ENCODE measurements around the gene ETV3. TPM values are rescaled to one million over a fixed set of nuclear protein-coding genes. Genes with fewer than 3 reads are reported as not detected.

ETV3 gene
- total RNA-seq, 2 experiments from 2014 or later = 115 to 117 TPM

DNA sequence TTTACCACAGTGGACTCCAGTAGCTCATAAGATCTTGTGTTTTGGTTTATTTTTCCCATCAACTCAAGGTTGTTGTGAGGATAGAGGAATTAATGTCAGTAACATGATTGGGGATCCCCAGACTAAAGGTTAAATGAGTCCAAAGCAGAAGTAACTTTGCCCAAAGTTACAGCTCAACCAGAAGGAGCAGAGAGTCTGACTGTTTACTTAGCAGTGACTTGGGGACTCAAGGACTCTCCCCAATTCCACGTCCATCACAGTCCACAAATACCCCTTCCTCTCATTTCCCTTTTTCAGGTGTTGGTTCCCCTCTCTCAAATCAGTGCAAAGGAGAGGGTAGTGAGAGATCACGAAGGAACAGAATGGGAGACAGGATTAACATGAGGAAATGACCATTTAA is 4.0 kb upstream of the ETV3 start:
- POLR2A ChIA-PET = no interaction called here

DNA sequence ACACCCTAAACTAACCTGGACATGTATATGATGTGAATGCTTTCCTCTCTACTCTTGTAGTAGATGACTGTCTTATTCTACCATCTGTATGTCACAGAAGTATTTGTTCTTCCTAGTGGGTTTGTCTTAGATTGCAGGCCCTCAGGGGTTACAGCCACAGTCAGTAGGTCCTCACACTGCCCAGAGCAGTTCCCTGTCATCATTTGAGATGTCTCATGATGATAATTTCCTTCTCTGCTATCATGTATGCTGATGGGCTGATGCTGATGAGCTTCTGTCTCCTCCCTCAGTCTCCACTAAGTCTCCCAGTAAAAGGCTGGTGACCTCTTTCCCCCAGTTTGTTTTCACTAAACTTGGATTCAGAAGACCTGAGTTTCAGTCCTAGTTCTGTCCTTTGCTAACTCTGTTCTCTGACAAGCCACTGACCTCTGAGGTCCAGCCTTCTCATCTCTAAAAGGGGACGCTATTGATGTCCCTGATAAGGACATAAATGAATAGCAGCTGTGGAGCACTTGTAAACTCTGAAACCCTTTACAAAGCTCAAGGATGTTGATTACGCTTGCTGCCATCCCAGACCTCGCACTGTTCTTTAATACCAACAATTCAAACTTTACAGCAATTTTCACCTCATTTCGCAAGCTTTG is 3.1 kb upstream of the ETV3 start:
- Histone ChIP-seq H3K4me1 (ENCODE audit: insufficient read depth, low read length) (peaks cover 25% of the 10 kb centered on the region), H3K27ac (ENCODE audit: low read depth in 1 of 2, low read length in 2 of 2) (no peak overlapping the region), H3K4me3 (ENCODE audit: low read length) (no peak overlapping the region), H3K36me3 (ENCODE audit: insufficient read depth, low read length) (no peaks in the 10 kb centered on the region), H3K9me3 (ENCODE audit: control insufficient read depth in 1 of 2, insufficient read depth in 1 of 2, low read length in 2 of 2) (no peaks in the 10 kb centered on the region), H3K27me3 (ENCODE audit: control insufficient read depth in 1 of 2, insufficient read depth in 2 of 2, low read length in 2 of 2) (no peaks in the 10 kb centered on the region)
- Mint-ChIP-seq H3K9me3 (no peaks in the 10 kb centered on the region), H3K4me1 (ENCODE audit: low read depth) (peaks cover 31% of the 10 kb centered on the region), H3K36me3 (ENCODE audit: low read depth) (peaks cover 13% of the 10 kb centered on the region), H3K27me3 (no peaks in the 10 kb centered on the region), H3K27ac (peak overlapping the region; percentile 90), H3K4me3 (no peak overlapping the region)
- ATAC-seq (ENCODE audit: poor library complexity) = no peak
- DNase-seq = no peak
- ChIA-PET POLR2A (no interaction called here), CTCF (interaction anchor here (1.8 kb wide), 1 partner anchor 51 kb away, joined by 8 read pairs; no protein-coding TSS in a partner anchor)
- TF ChIP-seq CTCF (IDR thresholded peaks at IDR 0.05) = no peak
- intact Hi-C loops (cut with DNase I, micrococcal nuclease) = no loop called here

More for the DNA sequence above, 4.0 kb upstream of the ETV3 start:
- H3K36me3 ChIP-seq (ENCODE audit: insufficient read depth, low read length) = no peaks in the 10 kb centered on the region
- H3K27ac ChIP-seq (ENCODE audit: low read depth in 1 of 2, low read length in 2 of 2) = no peak overlapping the region
- CTCF ChIA-PET = interaction anchor here (1.8 to 2.3 kb wide), 2 partner anchors 14 to 52 kb away, joined by 8 read pairs; no protein-coding TSS in a partner anchor
- peaks cover 22% of the 10 kb centered on the region for H3K4me1 Mint-ChIP-seq (ENCODE audit: low read depth)
- no peaks in the 10 kb centered on the region for H3K9me3 Mint-ChIP-seq
- H3K4me3 Mint-ChIP-seq = no peak overlapping the region
- ATAC-seq (ENCODE audit: poor library complexity) = no peak
- DNase-seq = peak in 1 of 14 experiments; percentile 33
- H3K9me3 ChIP-seq (ENCODE audit: control insufficient read depth in 1 of 2, insufficient read depth in 1 of 2, low read length in 2 of 2) = no peaks in the 10 kb centered on the region
- no peak overlapping the region for H3K27ac Mint-ChIP-seq
- H3K4me1 ChIP-seq (ENCODE audit: insufficient read depth, low read length) = peaks cover 16% of the 10 kb centered on the region
- intact Hi-C loops (cut with DNase I, micrococcal nuclease) = no loop called here
- no peaks in the 10 kb centered on the region for H3K27me3 Mint-ChIP-seq
- peaks cover 7% of the 10 kb centered on the region for H3K36me3 Mint-ChIP-seq (ENCODE audit: low read depth)
- no peak for TF ChIP-seq CTCF (IDR thresholded peaks at IDR 0.05)
- H3K4me3 ChIP-seq (ENCODE audit: low read length) = no peak overlapping the region
- no peaks in the 10 kb centered on the region for H3K27me3 ChIP-seq (ENCODE audit: control insufficient read depth in 1 of 2, insufficient read depth in 2 of 2, low read length in 2 of 2)

GRCh38 chr1:157140063-157140588 is 1.9 kb upstream of the ETV3 start:
- Histone ChIP-seq H3K27me3 (ENCODE audit: control insufficient read depth in 1 of 2, insufficient read depth in 2 of 2, low read length in 2 of 2) (no peaks in the 10 kb centered on the region), H3K4me1 (ENCODE audit: insufficient read depth, low read length) (peaks cover 37% of the 10 kb centered on the region), H3K9me3 (ENCODE audit: control insufficient read depth in 1 of 2, insufficient read depth in 1 of 2, low read length in 2 of 2) (no peaks in the 10 kb centered on the region), H3K4me3 (ENCODE audit: low read length) (no peak overlapping the region), H3K27ac (ENCODE audit: low read depth in 1 of 2, low read length in 2 of 2) (peak overlapping the region in 1 of 2 donors; percentile 18), H3K36me3 (ENCODE audit: insufficient read depth, low read length) (peaks cover 12% of the 10 kb centered on the region)
- Mint-ChIP-seq H3K4me1 (ENCODE audit: low read depth) (peaks cover 43% of the 10 kb centered on the region), H3K4me3 (peak overlapping the region; percentile 93), H3K27me3 (no peaks in the 10 kb centered on the region), H3K27ac (peak overlapping the region; percentile 90), H3K36me3 (ENCODE audit: low read depth) (peaks cover 24% of the 10 kb centered on the region), H3K9me3 (no peaks in the 10 kb centered on the region)
- ATAC-seq (ENCODE audit: poor library complexity) (no peak), DNase-seq (no peak)
- CTCF ChIA-PET = interaction anchor here (2.1 kb wide), 1 partner anchor 50 kb away, joined by 18 read pairs; no protein-coding TSS in a partner anchor
- no peak for TF ChIP-seq CTCF (IDR thresholded peaks at IDR 0.05)
- intact Hi-C loops (cut with DNase I, micrococcal nuclease) = no loop called here
- POLR2A ChIA-PET = interaction anchor here (1.5 kb wide), 1 partner anchor 13 kb away, joined by 6 read pairs; no protein-coding TSS in a partner anchor
